ENCODE measurements around the gene KLHDC7B. TPM values are rescaled to one million over a fixed set of nuclear protein-coding genes. Genes with fewer than 3 reads are reported as not detected.

The KLHDC7B gene
- total and polyA plus RNA-seq, 2 donors: 0.11 to 0.33 TPM

DNA sequence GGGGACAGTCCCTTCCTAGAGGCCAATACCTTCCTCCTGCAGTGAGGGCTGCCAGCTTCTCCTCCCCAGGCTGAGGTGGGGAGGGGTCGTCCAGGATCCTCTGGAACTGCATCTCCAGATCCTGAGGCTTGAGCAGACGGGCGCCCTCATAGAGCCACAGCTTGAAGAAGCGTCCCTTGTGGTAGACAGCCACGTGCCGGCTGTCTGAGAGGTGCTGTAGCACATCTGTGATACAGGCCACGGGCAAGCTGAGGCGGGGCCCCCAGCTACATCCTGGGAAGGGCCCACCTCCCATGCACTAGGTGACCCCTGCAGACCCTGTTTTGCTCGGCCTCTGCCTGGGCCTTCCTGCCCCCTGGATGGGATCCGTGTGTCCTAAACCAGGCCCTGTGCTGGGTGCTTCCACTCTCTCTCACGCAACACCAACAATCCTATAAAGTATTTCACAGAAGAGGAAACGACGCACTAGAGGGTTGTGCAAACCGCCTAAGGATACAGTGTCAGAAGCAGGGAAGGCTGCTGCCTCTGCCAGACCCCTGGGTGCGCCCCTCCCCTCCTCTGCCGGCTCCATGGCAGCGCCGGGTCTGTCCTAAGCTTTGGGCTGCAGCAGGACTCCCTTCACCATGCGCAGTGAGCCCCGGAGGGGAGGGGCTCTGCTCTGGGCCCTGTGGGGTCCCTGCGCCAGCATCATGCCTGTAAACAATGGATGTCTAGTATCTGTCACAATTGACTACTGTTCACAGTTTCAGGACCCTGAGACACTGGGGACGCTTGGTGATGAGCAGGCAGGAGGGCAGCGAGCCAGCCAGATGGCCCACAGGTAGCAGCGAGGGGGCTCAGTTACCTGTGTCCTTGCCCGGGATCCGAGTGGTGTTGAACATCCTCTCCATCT lies 28.0 kb downstream of the KLHDC7B start:
- Histone ChIP-seq H3K4me3 (ENCODE audit: low read depth, low read length) (no peak overlapping the region), H3K27ac (ENCODE audit: low read depth) (no peak overlapping the region), H3K4me1 (ENCODE audit: insufficient read depth) (no peaks in the 10 kb centered on the region), H3K36me3 (ENCODE audit: insufficient read depth) (no peaks in the 10 kb centered on the region)
- DNase-seq (ENCODE audit: extremely low spot score): no peak
- WGBS: 83% methylated on average over 26 of the region's 26 CpGs

DNA sequence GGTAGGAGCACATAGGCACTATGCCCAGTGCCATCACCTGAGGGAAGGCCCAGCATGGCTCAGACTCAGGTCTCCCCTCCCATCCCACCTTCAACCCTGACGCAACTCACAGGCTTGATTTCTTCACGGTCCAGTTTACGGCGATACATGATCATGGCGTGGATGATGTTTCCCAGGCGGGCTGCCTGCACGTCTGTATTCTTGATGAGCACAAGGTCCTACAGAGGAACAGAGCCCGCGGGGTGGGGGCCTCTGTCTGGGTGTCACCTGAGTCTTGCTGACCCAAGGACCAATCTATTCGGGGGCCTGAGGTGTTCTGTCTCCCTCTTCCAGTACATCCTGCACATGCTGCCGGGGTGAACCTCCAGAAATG lies 28.7 kb downstream of the KLHDC7B start:
- Histone ChIP-seq H3K27ac (ENCODE audit: low read depth) (no peak overlapping the region), H3K36me3 (ENCODE audit: insufficient read depth) (no peaks in the 10 kb centered on the region), H3K4me1 (ENCODE audit: insufficient read depth) (no peaks in the 10 kb centered on the region), H3K4me3 (ENCODE audit: low read depth, low read length) (no peak overlapping the region)
- WGBS: 75% methylated on average over 11 of the region's 11 CpGs
- DNase-seq (ENCODE audit: extremely low spot score): no peak

- no peaks in the 10 kb centered on the region for H3K4me1 ChIP-seq (ENCODE audit: insufficient read depth)
- H3K4me3 ChIP-seq (ENCODE audit: low read depth, low read length): no peak overlapping the region
- H3K36me3 ChIP-seq (ENCODE audit: insufficient read depth): no peaks in the 10 kb centered on the region
- no peak for DNase-seq (ENCODE audit: extremely low spot score)
- H3K27ac ChIP-seq (ENCODE audit: low read depth): no peak overlapping the region
- WGBS: 82% methylated on average over 8 of the region's 8 CpGs
These were observed 29.8 kb downstream of the KLHDC7B start for GRCh38 chr22:50575426-50575941.

- no peaks in the 10 kb centered on the region for H3K4me1 ChIP-seq (ENCODE audit: insufficient read depth)
- H3K36me3 ChIP-seq (ENCODE audit: insufficient read depth): no peaks in the 10 kb centered on the region
- H3K27ac ChIP-seq (ENCODE audit: low read depth): no peak overlapping the region
- WGBS: 63% methylated on average over 5 of the region's 5 CpGs
- DNase-seq (ENCODE audit: extremely low spot score): no peak
- no peak overlapping the region for H3K4me3 ChIP-seq (ENCODE audit: low read depth, low read length)
These were observed 30.4 kb downstream of the KLHDC7B start for GRCh38 chr22:50576070-50576469.

DNA sequence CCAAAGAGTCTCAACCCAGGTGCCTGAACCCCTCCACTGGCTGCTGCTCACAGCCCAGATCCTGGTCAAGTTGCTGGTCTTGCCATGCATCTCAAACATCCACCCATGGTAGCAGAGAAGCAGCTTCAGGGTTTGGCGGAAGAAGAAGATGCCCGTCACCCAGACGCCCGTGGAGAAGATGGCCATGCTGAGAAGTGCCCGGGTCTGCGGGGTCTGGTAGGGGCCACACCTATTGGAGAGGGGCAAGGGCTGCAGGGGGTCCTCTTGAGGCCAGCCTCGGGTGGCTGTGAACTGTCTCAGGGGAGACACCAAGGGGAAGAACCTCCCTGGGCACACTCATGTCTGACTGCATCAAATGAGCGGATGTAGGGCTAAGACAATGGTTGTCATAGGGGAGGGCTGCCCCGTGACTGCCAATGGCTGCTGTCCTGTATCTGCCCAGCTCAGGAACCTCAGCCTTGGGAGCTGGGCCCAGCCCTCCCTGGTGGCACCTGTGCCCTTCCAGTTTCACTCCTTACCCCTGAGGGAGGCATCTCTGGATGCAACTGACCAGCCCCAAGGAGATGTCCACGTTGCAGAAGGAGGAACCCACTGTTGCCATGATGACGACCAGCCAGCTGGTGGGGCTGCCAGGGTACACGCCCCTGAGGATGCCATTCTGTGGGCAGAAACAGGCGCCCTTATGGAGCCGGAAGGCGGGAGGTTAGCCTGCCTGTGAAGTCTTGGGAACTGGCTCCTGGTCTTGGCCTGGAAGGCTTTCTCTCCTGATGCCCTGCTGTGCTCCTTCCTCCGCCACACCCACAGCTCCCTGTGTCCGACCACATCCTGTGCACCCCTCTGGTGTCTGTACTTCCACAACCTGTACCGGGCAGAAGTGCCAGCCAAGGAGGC lies 31.4 kb downstream of the KLHDC7B start:
- no peak for DNase-seq (ENCODE audit: extremely low spot score)
- H3K36me3 ChIP-seq (ENCODE audit: insufficient read depth): no peaks in the 10 kb centered on the region
- H3K4me1 ChIP-seq (ENCODE audit: insufficient read depth): no peaks in the 10 kb centered on the region
- WGBS: 84% methylated on average over 18 of the region's 18 CpGs
- no peak overlapping the region for H3K4me3 ChIP-seq (ENCODE audit: low read depth, low read length)
- no peak overlapping the region for H3K27ac ChIP-seq (ENCODE audit: low read depth)

DNA sequence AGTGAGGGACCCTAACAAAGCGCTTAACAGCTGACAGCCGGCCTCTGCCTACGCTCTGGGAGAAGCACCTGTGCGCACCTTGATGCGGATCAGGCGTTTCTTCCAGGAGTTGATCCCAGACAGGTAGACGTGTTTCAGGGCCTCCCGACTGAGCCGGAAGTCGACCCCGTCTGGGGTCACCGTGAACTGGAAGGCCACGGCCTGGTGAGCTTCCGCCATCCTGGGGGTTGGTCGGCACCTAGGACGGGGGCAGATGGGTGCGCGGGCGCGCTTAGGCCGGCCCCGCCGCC lies 31.9 kb downstream of the KLHDC7B start:
- no peak overlapping the region for H3K4me3 ChIP-seq (ENCODE audit: low read depth, low read length)
- WGBS: 38% methylated on average over 23 of the region's 23 CpGs
- no peak for DNase-seq (ENCODE audit: extremely low spot score)
- H3K4me1 ChIP-seq (ENCODE audit: insufficient read depth): no peaks in the 10 kb centered on the region
- H3K27ac ChIP-seq (ENCODE audit: low read depth): no peak overlapping the region
- no peaks in the 10 kb centered on the region for H3K36me3 ChIP-seq (ENCODE audit: insufficient read depth)

DNA sequence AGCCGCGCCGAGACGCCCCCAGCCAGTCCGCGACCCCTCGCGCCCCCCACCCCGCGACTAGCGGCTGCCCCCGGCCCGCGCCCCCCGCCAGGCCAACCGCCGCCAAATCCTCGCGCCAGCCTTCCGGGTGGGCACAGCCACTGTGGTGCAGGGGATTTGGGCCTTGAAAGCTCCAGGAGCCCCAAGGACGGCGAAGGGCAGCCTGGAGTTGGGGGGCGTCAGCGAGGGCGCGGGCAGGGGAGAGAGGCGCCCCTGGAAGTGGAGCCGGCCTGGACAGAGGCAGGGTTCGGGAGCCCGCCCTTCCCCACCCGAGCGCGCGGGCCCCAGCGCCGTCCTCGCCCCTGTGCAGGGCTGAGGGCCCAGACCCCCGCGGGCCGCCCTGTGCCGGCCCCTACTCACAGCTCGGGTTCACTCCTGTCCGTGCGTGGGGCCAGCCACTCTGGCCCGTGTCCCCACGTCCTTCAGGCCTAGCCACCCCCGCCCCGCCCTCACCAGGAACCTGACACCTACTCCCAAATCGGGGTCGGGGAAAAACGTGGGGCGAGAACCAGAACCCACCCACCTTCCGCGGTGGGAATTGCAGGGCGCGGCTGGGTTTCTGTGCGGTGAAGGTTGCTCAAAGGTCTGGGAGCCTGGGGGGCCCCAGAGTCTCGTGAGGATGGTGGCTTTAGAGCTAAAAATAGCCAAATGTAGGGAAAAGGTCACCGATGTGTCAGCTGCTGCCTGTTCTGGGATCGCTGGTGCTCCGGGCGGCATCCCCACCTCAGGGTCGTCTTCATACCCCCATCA lies 32.5 kb downstream of the KLHDC7B start, which contains the start of gene CPT1B:
CPT1B (minus strand) TSS at position 441 of the 789 bp plus-strand sequence. CDS start 512 bp downstream, outside the sequence.
- Histone ChIP-seq H3K36me3 (ENCODE audit: insufficient read depth) (no peaks in the 10 kb centered on the region), H3K27ac (ENCODE audit: low read depth) (no peak within 1 kb of the TSS), H3K4me3 (ENCODE audit: low read depth, low read length) (no peak within 1 kb of the TSS), H3K4me1 (ENCODE audit: insufficient read depth) (no peaks in the 10 kb centered on the region)
- no peak for DNase-seq (ENCODE audit: extremely low spot score)
- 16% methylated on average over 63 of the region's 63 CpGs for WGBS

- Histone ChIP-seq H3K36me3 (ENCODE audit: insufficient read depth) (no peaks in the 10 kb centered on the region), H3K4me3 (ENCODE audit: low read depth, low read length) (no peak overlapping the region), H3K4me1 (ENCODE audit: insufficient read depth) (no peaks in the 10 kb centered on the region), H3K27ac (ENCODE audit: low read depth) (no peak overlapping the region)
- DNase-seq (ENCODE audit: extremely low spot score): no peak
- 60% methylated on average over 8 of the region's 8 CpGs for WGBS
These were observed 33.1 kb downstream of the KLHDC7B start for GRCh38 chr22:50578776-50579310.

- WGBS: 95% methylated on average over 4 of the region's 4 CpGs
- no peak for DNase-seq (ENCODE audit: extremely low spot score)
These were observed 34.1 kb downstream of the KLHDC7B start for GRCh38 chr22:50579752-50580151.

GRCh38 chr22:50581031-50581949 lies 35.6 kb downstream of the KLHDC7B start:
- DNase-seq (ENCODE audit: extremely low spot score): no peak
- H3K36me3 ChIP-seq (ENCODE audit: insufficient read depth): no peaks in the 10 kb centered on the region
- WGBS: 94% methylated on average over 22 of the region's 22 CpGs
- no peak overlapping the region for H3K27ac ChIP-seq (ENCODE audit: low read depth)
- H3K4me1 ChIP-seq (ENCODE audit: insufficient read depth): no peaks in the 10 kb centered on the region
- peak overlapping the region; percentile 82 for H3K4me3 ChIP-seq (ENCODE audit: low read depth, low read length)

More at GRCh38 chr22:50579752-50580151, 34.1 kb downstream of the KLHDC7B start:
- Histone ChIP-seq H3K4me1 (ENCODE audit: insufficient read depth) (no peaks in the 10 kb centered on the region), H3K27ac (ENCODE audit: low read depth) (no peak overlapping the region), H3K36me3 (ENCODE audit: insufficient read depth) (no peaks in the 10 kb centered on the region), H3K4me3 (ENCODE audit: low read depth, low read length) (no peak overlapping the region)

- no peaks in the 10 kb centered on the region for H3K4me1 ChIP-seq (ENCODE audit: insufficient read depth)
- peak overlapping the region; percentile 89 for H3K27ac ChIP-seq (ENCODE audit: low read depth)
- H3K36me3 ChIP-seq (ENCODE audit: insufficient read depth): no peaks in the 10 kb centered on the region
- peak overlapping the region; percentile 82 for H3K4me3 ChIP-seq (ENCODE audit: low read depth, low read length)
- DNase-seq (ENCODE audit: extremely low spot score): no peak
- WGBS: 7% methylated on average over 39 of the region's 39 CpGs
These were observed 36.3 kb downstream of the KLHDC7B start for GRCh38 chr22:50581950-50582492.
